ENCODE results near the gene IQSEC3.
"Not testable (repeated sequence)": the region's sequence is repeated elsewhere in the genome, so short reads cannot be mapped to it uniquely, and the experiment has no call there.

IQSEC3 gene

GRCh38 chr12:177980-178828 is 111.6 kb downstream of the IQSEC3 start:
- DNase-seq (ENCODE audit: low read depth) = no peak

- DNase-seq (ENCODE audit: low read depth) = no peak
These were observed 112.2 kb downstream of the IQSEC3 start for GRCh38 chr12:178829-179109.

- DNase-seq (ENCODE audit: low read depth) = no peak
These were observed 112.7 kb downstream of the IQSEC3 start for GRCh38 chr12:179131-179884.

GRCh38 chr12:179885-180284 is 113.3 kb downstream of the IQSEC3 start:
- DNase-seq (ENCODE audit: low read depth) = no peak

- no peak for DNase-seq (ENCODE audit: low read depth)
These were observed 113.9 kb downstream of the IQSEC3 start for GRCh38 chr12:180445-180844.

- no peak for DNase-seq (ENCODE audit: low read depth)
These were observed 115.4 kb downstream of the IQSEC3 start for GRCh38 chr12:181921-182320.

- peak; percentile 34 for DNase-seq (ENCODE audit: low read depth)
These were observed 115.9 kb downstream of the IQSEC3 start for GRCh38 chr12:182381-182892.

GRCh38 chr12:184811-185575 is 118.4 kb downstream of the IQSEC3 start:
- no peak for DNase-seq (ENCODE audit: low read depth)

- DNase-seq (ENCODE audit: low read depth) = no peak
These were observed 119.0 kb downstream of the IQSEC3 start for GRCh38 chr12:185576-185955.

- DNase-seq (ENCODE audit: low read depth) = no peak
These were observed 119.5 kb downstream of the IQSEC3 start for GRCh38 chr12:186006-186625.

GRCh38 chr12:187986-188909 is 121.7 kb downstream of the IQSEC3 start:
- DNase-seq (ENCODE audit: low read depth) = not testable (repeated sequence)

- DNase-seq (ENCODE audit: low read depth) = no peak
These were observed 122.5 kb downstream of the IQSEC3 start for GRCh38 chr12:188910-189621.

- DNase-seq (ENCODE audit: low read depth) = no peak
These were observed 123.0 kb downstream of the IQSEC3 start for GRCh38 chr12:189622-189962.

- no peak for DNase-seq (ENCODE audit: low read depth)
These were observed 124.3 kb downstream of the IQSEC3 start for GRCh38 chr12:190881-191280.

- no peak for DNase-seq (ENCODE audit: low read depth)
These were observed 125.0 kb downstream of the IQSEC3 start for GRCh38 chr12:191541-191940.

- no peak for DNase-seq (ENCODE audit: low read depth)
These were observed 126.7 kb downstream of the IQSEC3 start for GRCh38 chr12:193261-193660.

- no peak for DNase-seq (ENCODE audit: low read depth)
These were observed 127.7 kb downstream of the IQSEC3 start for GRCh38 chr12:194276-194675.

- DNase-seq (ENCODE audit: low read depth) = no peak
These were observed 128.6 kb downstream of the IQSEC3 start for GRCh38 chr12:195156-195555.

GRCh38 chr12:195951-196350 is 129.4 kb downstream of the IQSEC3 start:
- DNase-seq (ENCODE audit: low read depth) = no peak

- no peak for DNase-seq (ENCODE audit: low read depth)
These were observed 129.9 kb downstream of the IQSEC3 start for GRCh38 chr12:196436-196835.

GRCh38 chr12:197347-197746 is 130.8 kb downstream of the IQSEC3 start:
- no peak for DNase-seq (ENCODE audit: low read depth)
